HG03175 (cell line): ENCODE measurements around the gene STING1.
"Not testable (repeated sequence)": the region's sequence is repeated elsewhere in the genome, so short reads cannot be mapped to it uniquely, and the experiment has no call there.

ENCODE experiments used
- ATAC-seq: cut with Tn5 transposase; IDR thresholded peaks from one replicate; pipeline ENCODE4 v1.9.1; 2021; ENCODE audit warnings: mild to moderate bottlenecking, moderate library complexity; ENCODE audit not compliant: unreplicated experiment

Gene STING1

DNA sequence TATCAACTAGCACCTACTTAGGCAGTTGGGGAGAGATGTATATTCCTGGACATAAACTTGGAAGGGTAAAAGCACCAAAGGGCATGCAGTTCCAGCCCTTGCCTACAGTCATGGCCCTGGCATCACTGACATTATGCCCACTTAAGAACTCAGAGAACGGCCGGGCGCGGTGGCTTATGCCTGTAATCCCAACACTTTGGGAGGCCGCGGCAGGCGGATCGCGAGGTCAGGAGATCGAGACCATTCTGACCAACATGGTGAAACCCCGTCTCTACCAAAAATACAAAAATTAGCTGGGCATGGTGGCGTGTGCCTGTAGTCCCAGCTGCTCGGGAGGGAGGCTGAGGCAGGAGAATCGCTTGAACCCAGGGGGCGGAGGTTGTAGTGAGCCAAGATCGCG is 42.1 kb downstream of the STING1 start:
- ATAC-seq, result not testable (repeated sequence)

DNA sequence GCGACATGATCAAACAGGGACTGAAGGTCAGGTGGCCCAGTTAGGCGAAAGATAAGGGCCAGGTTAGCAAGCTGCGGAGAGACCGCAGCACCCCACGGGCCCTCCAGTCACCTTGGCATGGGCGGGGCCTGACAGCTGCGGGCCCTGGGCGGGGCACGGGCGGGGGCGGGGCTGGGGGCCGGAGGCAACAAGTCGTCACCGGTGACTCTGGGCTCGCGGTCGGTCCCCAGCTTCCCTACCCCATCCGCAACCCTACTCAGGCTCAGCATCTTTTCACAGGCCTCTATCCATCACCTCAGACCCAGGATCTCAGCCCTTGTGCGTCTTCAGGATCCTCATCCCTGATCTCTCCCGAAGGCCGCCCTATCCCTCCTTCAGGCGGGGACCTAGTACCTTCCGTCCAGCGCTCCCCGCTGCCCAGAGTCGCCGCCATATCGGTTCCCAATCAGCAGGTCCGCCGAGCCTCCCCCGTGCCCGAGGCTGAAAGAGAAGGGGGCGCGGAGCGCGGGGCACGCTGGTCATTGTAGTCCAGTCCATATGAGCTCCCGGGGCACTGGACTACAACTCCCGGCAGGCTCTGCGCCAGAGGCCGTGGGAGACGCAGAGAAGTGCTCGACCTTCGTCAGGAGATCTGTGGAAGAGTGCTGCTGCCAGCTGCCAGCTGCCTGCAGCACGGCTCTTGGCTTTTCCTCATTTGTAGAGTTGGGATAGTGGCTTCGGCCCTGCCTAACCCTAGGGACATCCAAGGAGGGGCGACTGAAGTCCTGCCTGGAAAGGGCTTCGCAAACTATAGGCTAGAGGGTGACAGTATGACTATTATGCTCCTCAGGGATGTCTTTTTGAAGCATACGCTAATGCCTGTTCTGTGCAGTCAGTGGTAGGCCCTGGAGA is 43.3 kb downstream of the STING1 start, which contains the start of gene DNAJC18:
Gene DNAJC18, minus strand, starts transcription at position 513 of the 891 bp plus-strand sequence. Its CDS starts 80 bp downstream, at position 433.
- peak; percentile 92 for ATAC-seq

DNA sequence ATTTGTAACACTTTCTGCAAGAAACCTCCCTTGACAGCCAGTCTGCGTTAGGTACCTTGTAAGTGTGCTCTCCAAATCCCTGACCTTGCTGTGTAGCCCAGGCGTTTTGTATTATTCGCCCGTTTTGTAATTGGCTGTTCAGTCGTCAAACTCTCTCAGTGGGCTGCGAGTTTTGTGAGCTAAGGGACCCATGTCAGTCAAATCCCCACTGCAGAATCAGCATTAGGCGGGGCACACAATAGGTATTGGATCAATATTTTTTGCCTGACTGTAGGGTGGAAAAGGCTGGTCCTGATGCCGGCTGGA is 43.9 kb downstream of the STING1 start:
- ATAC-seq, result no peak

DNA sequence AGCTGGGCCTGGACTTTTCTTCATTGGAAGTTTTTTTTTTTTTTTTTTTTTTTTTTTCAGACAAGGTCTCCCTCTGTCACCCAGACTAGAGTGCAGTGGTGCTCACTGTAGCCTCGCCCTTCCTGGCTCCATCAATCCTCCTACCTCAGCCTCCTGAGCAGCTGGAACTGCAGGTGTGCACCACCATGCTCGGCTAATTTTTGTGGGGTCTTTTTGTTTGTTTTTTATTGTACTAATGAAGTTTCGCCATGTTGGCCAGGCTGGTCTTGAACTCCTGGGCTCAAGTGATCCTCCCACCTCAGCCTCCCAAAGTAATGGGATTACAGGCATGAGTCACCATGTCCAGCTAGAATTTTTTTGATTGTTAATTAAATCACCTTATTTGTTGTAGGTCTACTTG is 46.9 kb downstream of the STING1 start:
- ATAC-seq, result no peak

DNA sequence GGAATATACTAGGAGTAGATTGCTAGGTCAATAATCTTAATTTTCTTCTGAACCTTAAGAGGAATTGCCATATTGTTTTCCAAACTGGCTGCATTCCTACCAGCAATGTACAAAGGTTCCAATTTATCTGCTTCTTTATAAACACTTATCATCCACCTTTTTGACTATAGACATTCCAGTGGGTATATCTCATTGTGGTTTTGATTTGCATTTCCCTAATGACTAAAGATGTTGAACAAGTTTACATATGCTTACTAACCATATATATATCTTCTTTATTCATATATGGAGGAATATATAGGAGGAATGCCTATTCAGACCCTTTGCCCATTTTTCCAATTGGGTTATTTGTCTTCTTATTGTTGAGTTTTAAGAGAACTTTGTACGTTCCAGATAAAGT is 50.9 kb downstream of the STING1 start:
- ATAC-seq, result no peak

DNA sequence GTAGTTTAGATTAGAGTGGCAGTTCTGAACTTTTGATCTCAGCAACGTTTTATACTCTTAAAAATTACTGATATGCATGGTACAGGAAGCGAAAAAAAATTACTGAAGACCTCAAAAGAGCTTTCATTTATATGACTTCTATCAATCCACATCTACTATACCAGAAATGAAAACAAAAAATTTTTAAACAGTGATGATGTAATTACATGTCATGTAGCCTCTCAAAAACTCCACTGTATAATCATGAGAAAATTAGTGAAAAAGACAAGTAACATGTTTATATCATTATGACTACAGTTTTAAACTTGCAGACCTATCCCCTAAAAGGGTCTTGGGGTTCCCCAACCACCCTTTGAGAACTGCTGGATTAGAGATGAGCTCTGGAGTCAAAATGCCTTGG is 52.5 kb downstream of the STING1 start:
- no peak for ATAC-seq

DNA sequence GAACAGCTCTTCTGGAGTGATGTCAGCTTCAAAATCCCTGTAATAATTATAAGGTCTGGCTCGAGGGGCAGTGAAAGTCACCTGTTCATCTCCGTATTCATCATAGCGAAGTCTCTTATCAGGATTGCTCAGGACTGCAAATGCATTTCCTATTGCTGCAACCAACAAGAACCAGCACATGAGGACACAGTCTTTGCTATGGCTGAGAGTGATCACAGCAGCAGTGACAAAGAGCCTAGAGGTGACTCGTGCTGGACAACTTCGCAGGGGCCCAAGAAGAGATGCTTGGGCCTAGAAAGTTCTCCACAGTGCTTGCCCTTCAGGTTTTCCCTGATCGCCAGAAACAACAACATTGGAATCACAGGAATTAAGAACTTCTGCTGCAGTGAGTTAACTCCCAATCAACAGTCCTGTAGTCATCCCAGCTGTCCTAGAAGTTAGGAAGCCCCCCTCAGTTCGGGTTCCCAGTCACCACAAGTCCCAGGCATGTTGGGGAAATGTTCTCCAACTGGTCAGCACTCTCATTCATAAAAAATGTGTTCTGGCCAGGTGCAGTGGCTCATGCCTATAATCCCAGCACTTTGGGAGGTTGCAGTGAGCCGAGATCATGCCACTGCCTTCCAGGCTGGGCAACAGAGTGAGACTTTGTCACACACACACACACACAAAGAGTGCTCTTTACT is 56.2 kb downstream of the STING1 start:
- no peak for ATAC-seq
